Measurements from ENCODE around the gene CACNA1C.
A peak's percentile ranks its signal among the peaks of the same experiment; 100 is the strongest.

The CACNA1C gene

DNA sequence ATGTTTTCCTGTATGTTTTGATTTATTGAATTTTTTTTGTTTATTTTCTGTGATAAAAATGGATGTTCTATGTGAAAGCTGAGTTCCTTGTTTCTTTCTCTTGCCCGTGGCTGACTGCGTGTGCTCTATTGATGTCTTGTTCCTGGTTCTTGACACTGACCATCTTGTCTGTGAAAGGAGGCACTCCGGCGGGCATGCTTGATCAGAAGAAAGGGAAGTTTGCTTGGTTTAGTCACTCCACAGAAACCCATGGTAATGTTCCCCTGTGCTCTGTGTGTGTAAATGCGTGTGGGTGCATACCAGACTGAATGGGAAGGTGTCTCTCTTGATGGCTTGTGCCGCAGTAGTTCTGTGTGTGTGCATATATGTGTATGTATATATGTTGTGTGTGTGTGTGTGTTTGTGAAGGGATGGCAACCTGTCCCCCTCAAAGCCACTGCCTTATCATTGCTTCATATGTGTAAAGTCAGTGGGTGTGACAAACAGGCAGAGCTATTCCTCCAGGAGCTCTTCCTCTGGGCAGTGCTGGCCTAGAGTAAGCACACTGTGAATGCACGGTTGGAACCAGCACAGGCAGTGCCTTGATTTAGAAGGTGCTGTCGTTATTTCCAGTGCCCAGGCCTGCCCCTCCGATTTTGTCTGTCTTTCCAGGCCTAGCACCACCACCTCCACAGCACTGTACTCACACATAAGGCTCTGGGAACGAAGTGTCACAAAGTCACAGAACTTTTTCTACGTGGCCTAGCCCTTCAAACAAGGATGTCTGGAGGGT is 494.7 kb downstream of the CACNA1C start:
- peak in 2 of 3 donors; percentile 44 to 49 for DNase-seq
- no peaks in the 10 kb centered on the region for H3K36me3 ChIP-seq (ENCODE audit: control insufficient read depth in 4 of 4, insufficient read depth in 4 of 4, low read length in 3 of 4)
- no peak overlapping the region for H3K4me3 ChIP-seq (ENCODE audit: control insufficient read depth in 1 of 7, extremely low read depth in 1 of 7, insufficient read depth in 4 of 7, low read depth in 2 of 7, low read length in 6 of 7)
- H3K4me1 ChIP-seq (ENCODE audit: control extremely low read depth in 1 of 4, control insufficient read depth in 4 of 4, insufficient read depth in 4 of 4, low read length in 3 of 4): peaks cover 0 to 42% (median 14%) of the 10 kb centered on the region in 4 experiments
- ChIA-PET POLR2A (no interaction called here), CTCF (interaction anchor here (1.0 to 1.8 kb wide), 7 partner anchors 16 to 495 kb away, joined by 3 to 5 read pairs (median 3); partner anchors contain the start of gene CACNA1C)
- no peak overlapping the region for H3K27ac ChIP-seq (ENCODE audit: insufficient read depth in 1 of 2, low read depth in 1 of 2, low read length in 2 of 2, poor library complexity in 1 of 2, severe bottlenecking in 2 of 2)
- 84% methylated on average over 5 of the region's 11 CpGs for WGBS (ENCODE audit: insufficient coverage)
- no peaks in the 10 kb centered on the region for H3K27me3 ChIP-seq (replicated peaks in 2 of 5; ENCODE audit: control insufficient read depth in 4 of 5, insufficient read depth in 5 of 5, low read length in 4 of 5)
- peaks cover 0 to 3% (median 0%) of the 10 kb centered on the region in 5 experiments for H3K9me3 ChIP-seq (ENCODE audit: control extremely low read depth in 1 of 5, control insufficient read depth in 4 of 5, insufficient read depth in 2 of 5, low read depth in 1 of 5, low read length in 4 of 5)

DNA sequence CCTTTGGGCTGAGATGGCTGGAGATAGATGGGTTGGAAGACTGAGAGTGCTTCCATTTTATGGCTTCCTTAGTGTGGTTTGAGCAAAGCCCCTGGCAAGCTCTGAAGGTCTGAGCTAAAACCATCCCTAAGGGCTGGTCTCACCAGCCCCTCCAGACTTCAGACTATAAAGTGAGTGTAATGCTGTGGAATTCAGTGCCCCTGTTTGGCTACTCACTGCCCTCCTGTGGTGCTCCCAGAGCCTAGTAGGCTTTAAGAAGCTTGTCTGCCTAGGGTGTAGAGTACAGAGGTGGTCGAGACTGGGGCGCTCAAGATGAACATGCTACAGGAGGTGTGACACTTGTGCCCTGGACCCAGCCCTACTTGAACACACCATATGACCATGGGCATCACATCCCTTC is 495.3 kb downstream of the CACNA1C start:
- no peaks in the 10 kb centered on the region for H3K36me3 ChIP-seq (ENCODE audit: control insufficient read depth in 4 of 4, insufficient read depth in 4 of 4, low read length in 3 of 4)
- DNase-seq: peak; percentile 20 to 54 (median 46)
- CTCF ChIA-PET: interaction anchor here (1.0 to 1.6 kb wide), 6 partner anchors 34 to 495 kb away, joined by 3 to 4 read pairs (median 3); partner anchors contain the start of gene CACNA1C
- no peak overlapping the region for H3K27ac ChIP-seq (ENCODE audit: insufficient read depth in 1 of 2, low read depth in 1 of 2, low read length in 2 of 2, poor library complexity in 1 of 2, severe bottlenecking in 2 of 2)
- H3K9me3 ChIP-seq (ENCODE audit: control extremely low read depth in 1 of 5, control insufficient read depth in 4 of 5, insufficient read depth in 2 of 5, low read depth in 1 of 5, low read length in 4 of 5): peaks cover 0 to 3% (median 0%) of the 10 kb centered on the region in 5 experiments
- H3K27me3 ChIP-seq (replicated peaks in 2 of 5; ENCODE audit: control insufficient read depth in 4 of 5, insufficient read depth in 5 of 5, low read length in 4 of 5): no peaks in the 10 kb centered on the region
- H3K4me3 ChIP-seq (ENCODE audit: control insufficient read depth in 1 of 7, extremely low read depth in 1 of 7, insufficient read depth in 4 of 7, low read depth in 2 of 7, low read length in 6 of 7): no peak overlapping the region
- peaks cover 0 to 37% (median 14%) of the 10 kb centered on the region in 4 experiments for H3K4me1 ChIP-seq (ENCODE audit: control extremely low read depth in 1 of 4, control insufficient read depth in 4 of 4, insufficient read depth in 4 of 4, low read length in 3 of 4)
- no CpG with 5 or more reads among the region's 2 CpGs for WGBS (ENCODE audit: insufficient coverage)
- POLR2A ChIA-PET: no interaction called here

DNA sequence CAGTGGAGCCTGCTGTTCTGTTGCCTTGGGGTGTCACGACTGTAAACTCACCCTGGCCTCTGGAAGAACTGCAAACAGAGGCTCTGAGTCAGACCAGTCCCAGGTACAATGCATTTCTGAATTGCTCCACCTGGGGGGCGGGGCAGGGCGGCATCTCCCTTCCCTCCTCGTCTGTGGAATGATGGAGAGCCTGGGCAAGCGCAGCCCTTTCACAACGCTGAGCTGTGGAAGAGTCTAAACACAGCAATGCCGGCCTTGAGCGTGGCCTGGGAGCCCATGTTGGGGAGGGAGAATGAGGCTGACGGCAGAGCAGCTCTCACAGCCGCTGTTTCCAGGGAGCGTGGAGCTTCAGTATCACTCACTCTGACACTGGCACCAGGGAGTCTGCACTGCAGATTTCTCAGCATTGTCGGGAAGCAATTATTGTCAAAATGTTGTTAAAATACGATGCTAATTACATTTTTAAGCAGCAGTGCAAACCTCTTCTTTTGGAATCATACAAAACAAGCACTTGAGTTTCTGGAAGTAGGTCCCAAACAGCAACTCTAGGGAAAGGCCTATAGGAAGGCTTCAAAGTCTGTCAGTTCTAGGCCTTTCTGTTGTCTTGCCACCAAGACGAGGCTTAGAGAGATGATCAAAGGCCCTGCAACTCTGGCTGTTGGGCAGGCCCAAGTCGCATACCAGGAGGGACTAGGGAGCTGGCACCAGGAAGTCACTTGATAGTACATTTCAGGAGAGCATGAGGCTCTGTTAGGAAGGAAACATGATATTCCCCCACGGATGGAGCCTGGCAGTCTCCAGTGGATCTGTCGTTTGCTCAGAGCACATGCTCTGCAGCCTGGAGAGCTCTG is 498.0 kb downstream of the CACNA1C start:
- Histone ChIP-seq H3K4me3 (ENCODE audit: control insufficient read depth in 1 of 7, extremely low read depth in 1 of 7, insufficient read depth in 4 of 7, low read depth in 2 of 7, low read length in 6 of 7) (no peak overlapping the region), H3K36me3 (ENCODE audit: control insufficient read depth in 4 of 4, insufficient read depth in 4 of 4, low read length in 3 of 4) (no peaks in the 10 kb centered on the region), H3K27me3 (replicated peaks in 2 of 5; ENCODE audit: control insufficient read depth in 4 of 5, insufficient read depth in 5 of 5, low read length in 4 of 5) (no peaks in the 10 kb centered on the region), H3K27ac (ENCODE audit: insufficient read depth in 1 of 2, low read depth in 1 of 2, low read length in 2 of 2, poor library complexity in 1 of 2, severe bottlenecking in 2 of 2) (no peak overlapping the region), H3K4me1 (ENCODE audit: control extremely low read depth in 1 of 4, control insufficient read depth in 4 of 4, insufficient read depth in 4 of 4, low read length in 3 of 4) (peaks cover 0 to 17% (median 9%) of the 10 kb centered on the region in 4 experiments), H3K9me3 (ENCODE audit: control extremely low read depth in 1 of 5, control insufficient read depth in 4 of 5, insufficient read depth in 2 of 5, low read depth in 1 of 5, low read length in 4 of 5) (peaks cover 0 to 3% (median 0%) of the 10 kb centered on the region in 5 experiments)
- POLR2A ChIA-PET: no interaction called here
- 97% methylated on average over 15 of the region's 17 CpGs for WGBS (ENCODE audit: insufficient coverage)
- CTCF ChIA-PET: interaction anchor here (1.0 to 1.3 kb wide), 2 partner anchors 34 to 127 kb away, joined by 3 read pairs; no protein-coding TSS in a partner anchor
- no peak for DNase-seq

- H3K27ac ChIP-seq (ENCODE audit: insufficient read depth in 1 of 2, low read depth in 1 of 2, low read length in 2 of 2, poor library complexity in 1 of 2, severe bottlenecking in 2 of 2): no peak overlapping the region
- H3K27me3 ChIP-seq (replicated peaks in 2 of 5; ENCODE audit: control insufficient read depth in 4 of 5, insufficient read depth in 5 of 5, low read length in 4 of 5): no peaks in the 10 kb centered on the region
- POLR2A ChIA-PET: no interaction called here
- no peaks in the 10 kb centered on the region for H3K9me3 ChIP-seq (ENCODE audit: control extremely low read depth in 1 of 5, control insufficient read depth in 4 of 5, insufficient read depth in 2 of 5, low read depth in 1 of 5, low read length in 4 of 5)
- CTCF ChIA-PET: interaction anchor here (1.3 to 1.4 kb wide), 2 partner anchors 9 to 128 kb away, joined by 3 to 4 read pairs; no protein-coding TSS in a partner anchor
- H3K4me3 ChIP-seq (ENCODE audit: control insufficient read depth in 1 of 7, extremely low read depth in 1 of 7, insufficient read depth in 4 of 7, low read depth in 2 of 7, low read length in 6 of 7): no peak overlapping the region
- H3K4me1 ChIP-seq (ENCODE audit: control extremely low read depth in 1 of 4, control insufficient read depth in 4 of 4, insufficient read depth in 4 of 4, low read length in 3 of 4): peaks cover 0 to 17% (median 9%) of the 10 kb centered on the region in 4 experiments
- H3K36me3 ChIP-seq (ENCODE audit: control insufficient read depth in 4 of 4, insufficient read depth in 4 of 4, low read length in 3 of 4): no peaks in the 10 kb centered on the region
- no peak for DNase-seq
- 80% methylated on average over 8 of the region's 13 CpGs for WGBS (ENCODE audit: insufficient coverage)
These were observed 498.7 kb downstream of the CACNA1C start for GRCh38 chr12:2551412-2551900.

DNA sequence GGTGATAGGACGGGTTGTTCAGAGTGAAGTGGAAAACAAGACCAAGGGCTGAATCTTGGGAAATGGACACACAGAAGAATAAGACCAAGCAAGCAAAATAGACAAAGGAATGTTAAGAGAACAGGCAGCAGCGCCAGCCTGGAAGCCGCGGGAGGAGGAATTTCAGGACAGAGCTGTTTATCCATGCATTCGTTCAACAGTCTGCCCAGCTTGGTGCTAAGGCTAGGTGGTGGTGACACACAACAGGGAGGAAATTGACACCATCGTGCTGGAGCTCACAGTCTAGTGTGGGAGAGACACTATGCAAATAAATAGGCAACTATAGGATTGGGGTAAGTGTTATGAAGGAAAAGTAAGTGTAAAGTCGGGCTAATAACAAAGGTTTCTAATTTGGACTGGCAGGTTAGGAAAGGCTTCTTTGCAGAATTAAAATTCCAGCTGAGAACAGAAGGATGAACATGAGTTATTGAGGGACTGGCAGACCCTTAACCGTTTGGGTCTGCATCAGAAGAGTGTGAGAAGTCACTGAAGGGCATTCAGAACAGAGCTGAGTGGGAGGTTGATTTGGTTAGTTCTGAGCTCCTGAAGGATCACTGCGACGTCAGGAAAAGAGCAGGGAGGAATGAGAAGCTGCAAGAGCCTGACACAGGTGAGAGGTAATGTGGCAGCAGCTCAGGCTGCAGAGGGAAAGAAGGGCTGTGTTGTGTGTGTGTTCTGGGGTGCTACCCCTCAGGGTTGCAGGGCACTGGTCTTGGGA is 499.4 kb downstream of the CACNA1C start:
- DNase-seq: no peak
- WGBS (ENCODE audit: insufficient coverage): over 99% methylated on average over 10 of the region's 10 CpGs
- Histone ChIP-seq H3K27me3 (replicated peaks in 2 of 5; ENCODE audit: control insufficient read depth in 4 of 5, insufficient read depth in 5 of 5, low read length in 4 of 5) (no peaks in the 10 kb centered on the region), H3K4me3 (ENCODE audit: control insufficient read depth in 1 of 7, extremely low read depth in 1 of 7, insufficient read depth in 4 of 7, low read depth in 2 of 7, low read length in 6 of 7) (no peak overlapping the region), H3K4me1 (ENCODE audit: control extremely low read depth in 1 of 4, control insufficient read depth in 4 of 4, insufficient read depth in 4 of 4, low read length in 3 of 4) (peaks cover 0 to 13% (median 8%) of the 10 kb centered on the region in 4 experiments), H3K9me3 (ENCODE audit: control extremely low read depth in 1 of 5, control insufficient read depth in 4 of 5, insufficient read depth in 2 of 5, low read depth in 1 of 5, low read length in 4 of 5) (no peaks in the 10 kb centered on the region), H3K36me3 (ENCODE audit: control insufficient read depth in 4 of 4, insufficient read depth in 4 of 4, low read length in 3 of 4) (no peaks in the 10 kb centered on the region), H3K27ac (ENCODE audit: insufficient read depth in 1 of 2, low read depth in 1 of 2, low read length in 2 of 2, poor library complexity in 1 of 2, severe bottlenecking in 2 of 2) (no peak overlapping the region)
- ChIA-PET CTCF (interaction anchor here (0.6 to 1.4 kb wide), 4 partner anchors 8 to 193 kb away, joined by 3 to 4 read pairs (median 4); no protein-coding TSS in a partner anchor), POLR2A (no interaction called here)

DNA sequence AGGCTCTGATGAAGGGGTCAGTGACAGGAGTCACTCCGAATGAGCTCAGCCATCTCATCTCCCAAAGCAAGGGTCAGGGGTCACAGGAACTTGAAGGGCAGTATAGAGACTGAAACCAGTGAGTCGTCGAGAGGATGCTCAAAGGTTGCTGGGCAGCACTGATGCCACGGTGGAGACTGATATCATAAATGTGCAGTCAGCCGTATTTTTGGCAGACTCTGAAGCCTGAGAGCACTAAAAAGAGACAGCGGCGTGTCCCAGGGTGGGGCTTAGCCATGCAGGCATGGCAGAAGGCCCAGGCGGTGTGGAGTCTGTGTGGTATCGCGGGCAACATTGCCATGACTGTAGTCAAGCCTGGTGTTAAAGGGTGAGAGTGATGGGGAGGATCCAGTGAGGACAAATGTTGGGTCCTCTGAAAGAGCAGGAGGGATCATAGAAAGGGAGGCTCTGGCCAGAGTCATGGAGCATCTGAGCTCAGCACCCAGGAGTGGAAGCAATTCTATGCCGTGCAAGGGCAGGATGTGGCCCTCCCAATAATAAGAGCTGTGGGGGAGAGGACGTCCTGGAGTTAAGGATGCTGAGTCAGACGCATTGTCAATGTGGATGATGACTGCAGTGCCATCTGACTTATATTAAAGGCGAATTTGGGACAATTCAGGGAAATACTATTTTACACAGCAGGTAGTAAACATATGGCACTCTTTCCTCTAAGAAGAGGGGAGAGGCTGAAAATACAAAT is 500.8 kb downstream of the CACNA1C start:
- DNase-seq: no peak
- POLR2A ChIA-PET: no interaction called here
- CTCF ChIA-PET: no interaction called here
- Histone ChIP-seq H3K36me3 (ENCODE audit: control insufficient read depth in 4 of 4, insufficient read depth in 4 of 4, low read length in 3 of 4) (no peaks in the 10 kb centered on the region), H3K4me3 (ENCODE audit: control insufficient read depth in 1 of 7, extremely low read depth in 1 of 7, insufficient read depth in 4 of 7, low read depth in 2 of 7, low read length in 6 of 7) (no peak overlapping the region), H3K27ac (ENCODE audit: insufficient read depth in 1 of 2, low read depth in 1 of 2, low read length in 2 of 2, poor library complexity in 1 of 2, severe bottlenecking in 2 of 2) (no peak overlapping the region), H3K4me1 (ENCODE audit: control extremely low read depth in 1 of 4, control insufficient read depth in 4 of 4, insufficient read depth in 4 of 4, low read length in 3 of 4) (peaks cover 0 to 2% (median 0%) of the 10 kb centered on the region in 4 experiments), H3K27me3 (replicated peaks in 2 of 5; ENCODE audit: control insufficient read depth in 4 of 5, insufficient read depth in 5 of 5, low read length in 4 of 5) (no peaks in the 10 kb centered on the region), H3K9me3 (ENCODE audit: control extremely low read depth in 1 of 5, control insufficient read depth in 4 of 5, insufficient read depth in 2 of 5, low read depth in 1 of 5, low read length in 4 of 5) (no peaks in the 10 kb centered on the region)
- WGBS (ENCODE audit: insufficient coverage): 96% methylated on average over 12 of the region's 14 CpGs

Measured in common myeloid progenitor, CD34-positive (primary cell).